ENCODE data around the gene ARFGEF2. TPM values are rescaled to one million over a fixed set of nuclear protein-coding genes. Genes with fewer than 3 reads are reported as not detected.

ARFGEF2 gene
- total and polyA plus RNA-seq, 2 donors from 2014 or later: 7.4 to 36.9 TPM

- H3K4me3 ChIP-seq (ENCODE audit: low read length in 3 of 3): no peak overlapping the region
- DNase-seq (no peak), FAIRE-seq (no peak)
- no peak for TF ChIP-seq CTCF (IDR thresholded peaks at IDR 0.05; ENCODE audit: borderline replicate concordance, extremely low read depth, insufficient read depth)
- H3K27me3 ChIP-seq (ENCODE audit: control insufficient read depth, insufficient read depth, low read length): no peaks in the 10 kb centered on the region
- no peaks in the 10 kb centered on the region for H3K4me1 ChIP-seq (ENCODE audit: control insufficient read depth in 2 of 3, insufficient read depth in 2 of 3, low read depth in 1 of 3, low read length in 3 of 3)
- H3K9ac ChIP-seq (ENCODE audit: low read length in 3 of 3): no peak overlapping the region
- no peaks in the 10 kb centered on the region for H3K36me3 ChIP-seq (ENCODE audit: control insufficient read depth in 2 of 3, insufficient read depth in 3 of 3, low read length in 3 of 3)
- intact Hi-C loops (cut with DNase I): no loop called here
- H3K9me3 ChIP-seq (ENCODE audit: control insufficient read depth in 2 of 3, insufficient read depth in 1 of 3, low read length in 3 of 3): peaks cover 0 to 3% (median 0%) of the 10 kb centered on the region in 3 donors
- no peak overlapping the region for H3K27ac ChIP-seq (ENCODE audit: low read depth in 2 of 2, low read length in 2 of 2)
Observed at GRCh38 chr20:48892049-48892470, 29.5 kb upstream of the ARFGEF2 start.

- no peak overlapping the region for H3K9ac ChIP-seq (ENCODE audit: low read length in 3 of 3)
Observed at GRCh38 chr20:48892891-48893290, 28.6 kb upstream of the ARFGEF2 start.

GRCh38 chr20:48893374-48893773, 28.1 kb upstream of the ARFGEF2 start:
- intact Hi-C loops (cut with DNase I): no loop called here
- Histone ChIP-seq H3K9ac (ENCODE audit: low read length in 3 of 3) (no peak overlapping the region), H3K27ac (ENCODE audit: low read depth in 2 of 2, low read length in 2 of 2) (no peak overlapping the region), H3K9me3 (ENCODE audit: control insufficient read depth in 2 of 3, insufficient read depth in 1 of 3, low read length in 3 of 3) (peaks cover 0 to 3% (median 0%) of the 10 kb centered on the region in 3 donors), H3K27me3 (ENCODE audit: control insufficient read depth, insufficient read depth, low read length) (no peaks in the 10 kb centered on the region), H3K4me3 (ENCODE audit: low read length in 3 of 3) (no peak overlapping the region), H3K36me3 (ENCODE audit: control insufficient read depth in 2 of 3, insufficient read depth in 3 of 3, low read length in 3 of 3) (no peaks in the 10 kb centered on the region), H3K4me1 (ENCODE audit: control insufficient read depth in 2 of 3, insufficient read depth in 2 of 3, low read depth in 1 of 3, low read length in 3 of 3) (no peaks in the 10 kb centered on the region)
- FAIRE-seq (no peak), DNase-seq (no peak)
- no peak for TF ChIP-seq CTCF (IDR thresholded peaks at IDR 0.05; ENCODE audit: borderline replicate concordance, extremely low read depth, insufficient read depth)

More at GRCh38 chr20:48892891-48893290, 28.6 kb upstream of the ARFGEF2 start:
- Histone ChIP-seq H3K4me1 (ENCODE audit: control insufficient read depth in 2 of 3, insufficient read depth in 2 of 3, low read depth in 1 of 3, low read length in 3 of 3) (no peaks in the 10 kb centered on the region), H3K9me3 (ENCODE audit: control insufficient read depth in 2 of 3, insufficient read depth in 1 of 3, low read length in 3 of 3) (peaks cover 0 to 3% (median 0%) of the 10 kb centered on the region in 3 donors), H3K27me3 (ENCODE audit: control insufficient read depth, insufficient read depth, low read length) (no peaks in the 10 kb centered on the region), H3K27ac (ENCODE audit: low read depth in 2 of 2, low read length in 2 of 2) (no peak overlapping the region), H3K36me3 (ENCODE audit: control insufficient read depth in 2 of 3, insufficient read depth in 3 of 3, low read length in 3 of 3) (no peaks in the 10 kb centered on the region), H3K4me3 (ENCODE audit: low read length in 3 of 3) (no peak overlapping the region)
- FAIRE-seq (no peak), DNase-seq (no peak)
- intact Hi-C loops (cut with DNase I): no loop called here
- TF ChIP-seq CTCF (IDR thresholded peaks at IDR 0.05; ENCODE audit: borderline replicate concordance, extremely low read depth, insufficient read depth): no peak
